ENCODE measurements around the gene ARHGEF4.

DNA sequence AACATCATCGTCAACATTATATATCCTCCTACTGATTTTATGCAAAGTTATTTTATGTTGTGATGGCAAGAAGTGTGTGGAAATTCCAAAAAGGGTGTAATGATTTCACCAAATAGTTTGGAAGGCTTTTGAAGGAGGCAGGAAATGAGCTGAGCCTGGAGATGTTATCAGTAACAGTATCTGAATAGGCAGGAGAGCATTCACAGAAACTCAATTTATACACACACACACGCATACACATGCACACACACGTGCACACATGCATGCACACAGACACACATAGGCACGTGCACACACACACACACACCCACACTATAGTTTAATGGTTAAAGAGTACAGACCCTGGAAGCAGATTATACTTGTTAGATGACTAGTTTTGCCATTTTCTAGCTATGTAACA lies 47.3 kb downstream of the ARHGEF4 start:
- TF ChIP-seq, protein P1, sequence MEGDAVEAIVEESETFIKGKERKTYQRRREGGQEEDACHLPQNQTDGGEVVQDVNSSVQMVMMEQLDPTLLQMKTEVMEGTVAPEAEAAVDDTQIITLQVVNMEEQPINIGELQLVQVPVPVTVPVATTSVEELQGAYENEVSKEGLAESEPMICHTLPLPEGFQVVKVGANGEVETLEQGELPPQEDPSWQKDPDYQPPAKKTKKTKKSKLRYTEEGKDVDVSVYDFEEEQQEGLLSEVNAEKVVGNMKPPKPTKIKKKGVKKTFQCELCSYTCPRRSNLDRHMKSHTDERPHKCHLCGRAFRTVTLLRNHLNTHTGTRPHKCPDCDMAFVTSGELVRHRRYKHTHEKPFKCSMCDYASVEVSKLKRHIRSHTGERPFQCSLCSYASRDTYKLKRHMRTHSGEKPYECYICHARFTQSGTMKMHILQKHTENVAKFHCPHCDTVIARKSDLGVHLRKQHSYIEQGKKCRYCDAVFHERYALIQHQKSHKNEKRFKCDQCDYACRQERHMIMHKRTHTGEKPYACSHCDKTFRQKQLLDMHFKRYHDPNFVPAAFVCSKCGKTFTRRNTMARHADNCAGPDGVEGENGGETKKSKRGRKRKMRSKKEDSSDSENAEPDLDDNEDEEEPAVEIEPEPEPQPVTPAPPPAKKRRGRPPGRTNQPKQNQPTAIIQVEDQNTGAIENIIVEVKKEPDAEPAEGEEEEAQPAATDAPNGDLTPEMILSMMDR (IDR thresholded peaks at IDR 0.05; ENCODE audit: insufficient read depth, low read depth, low read length): no peak
- no peak for TF ChIP-seq EZH2 (IDR thresholded peaks at IDR 0.05; ENCODE audit: insufficient read depth, low read length)

All from astrocyte (in vitro differentiated cells and primary cell).